Measurements from ENCODE around the gene ZNF697. TPM values are rescaled to one million over a fixed set of nuclear protein-coding genes. Genes with fewer than 3 reads are reported as not detected.

The ZNF697 gene
- total RNA-seq, 4 donors from 2014 or later: 6.4 to 12.7 (median 10.2) TPM

DNA sequence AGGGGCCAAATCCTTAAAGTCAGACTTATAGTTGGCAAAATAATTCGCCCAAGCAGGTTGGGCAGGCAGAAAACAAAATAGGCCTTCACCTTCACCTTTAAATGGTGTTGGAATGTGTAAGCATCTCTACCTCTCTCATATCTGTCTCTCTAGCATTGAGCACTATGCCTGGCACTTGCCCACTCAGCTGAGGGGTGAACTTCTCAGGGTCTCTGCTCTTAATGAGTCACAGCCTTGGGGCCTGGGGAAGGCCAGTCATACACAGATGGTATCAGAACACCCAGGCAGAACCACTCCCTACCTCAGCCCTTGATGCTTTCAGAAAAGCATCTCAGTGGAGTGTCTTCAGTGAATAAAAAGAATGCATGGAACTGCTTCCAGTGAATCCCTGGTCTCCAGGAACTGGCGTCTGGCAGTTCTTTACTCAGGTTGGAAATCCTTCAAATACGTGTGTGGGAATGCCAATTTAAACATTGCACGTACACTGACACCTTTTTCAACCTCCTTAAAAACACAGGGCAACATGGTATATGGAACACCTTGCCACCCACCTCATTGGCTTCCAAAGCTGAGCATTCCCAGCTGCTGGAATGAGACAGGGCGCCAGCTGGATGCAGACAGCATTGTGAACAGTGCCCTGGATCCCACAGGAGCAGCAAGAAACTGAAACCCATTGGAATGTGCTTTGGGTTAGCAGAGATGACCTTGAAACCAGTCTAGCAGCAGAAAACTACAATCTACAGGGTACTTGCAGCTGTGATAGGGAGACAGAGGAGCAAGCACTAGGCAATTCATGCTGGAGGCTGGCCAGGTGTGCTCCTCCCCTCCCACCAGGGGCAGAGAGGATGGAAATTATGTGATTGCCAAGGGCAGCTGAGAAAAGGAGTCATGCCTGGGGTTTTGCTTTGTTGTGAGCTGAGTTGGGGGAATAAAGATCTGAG is 30.0 kb downstream of the ZNF697 start:
- TF ChIP-seq, protein P1, sequence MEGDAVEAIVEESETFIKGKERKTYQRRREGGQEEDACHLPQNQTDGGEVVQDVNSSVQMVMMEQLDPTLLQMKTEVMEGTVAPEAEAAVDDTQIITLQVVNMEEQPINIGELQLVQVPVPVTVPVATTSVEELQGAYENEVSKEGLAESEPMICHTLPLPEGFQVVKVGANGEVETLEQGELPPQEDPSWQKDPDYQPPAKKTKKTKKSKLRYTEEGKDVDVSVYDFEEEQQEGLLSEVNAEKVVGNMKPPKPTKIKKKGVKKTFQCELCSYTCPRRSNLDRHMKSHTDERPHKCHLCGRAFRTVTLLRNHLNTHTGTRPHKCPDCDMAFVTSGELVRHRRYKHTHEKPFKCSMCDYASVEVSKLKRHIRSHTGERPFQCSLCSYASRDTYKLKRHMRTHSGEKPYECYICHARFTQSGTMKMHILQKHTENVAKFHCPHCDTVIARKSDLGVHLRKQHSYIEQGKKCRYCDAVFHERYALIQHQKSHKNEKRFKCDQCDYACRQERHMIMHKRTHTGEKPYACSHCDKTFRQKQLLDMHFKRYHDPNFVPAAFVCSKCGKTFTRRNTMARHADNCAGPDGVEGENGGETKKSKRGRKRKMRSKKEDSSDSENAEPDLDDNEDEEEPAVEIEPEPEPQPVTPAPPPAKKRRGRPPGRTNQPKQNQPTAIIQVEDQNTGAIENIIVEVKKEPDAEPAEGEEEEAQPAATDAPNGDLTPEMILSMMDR (IDR thresholded peaks at IDR 0.05; ENCODE audit: low read depth): no peak

DNA sequence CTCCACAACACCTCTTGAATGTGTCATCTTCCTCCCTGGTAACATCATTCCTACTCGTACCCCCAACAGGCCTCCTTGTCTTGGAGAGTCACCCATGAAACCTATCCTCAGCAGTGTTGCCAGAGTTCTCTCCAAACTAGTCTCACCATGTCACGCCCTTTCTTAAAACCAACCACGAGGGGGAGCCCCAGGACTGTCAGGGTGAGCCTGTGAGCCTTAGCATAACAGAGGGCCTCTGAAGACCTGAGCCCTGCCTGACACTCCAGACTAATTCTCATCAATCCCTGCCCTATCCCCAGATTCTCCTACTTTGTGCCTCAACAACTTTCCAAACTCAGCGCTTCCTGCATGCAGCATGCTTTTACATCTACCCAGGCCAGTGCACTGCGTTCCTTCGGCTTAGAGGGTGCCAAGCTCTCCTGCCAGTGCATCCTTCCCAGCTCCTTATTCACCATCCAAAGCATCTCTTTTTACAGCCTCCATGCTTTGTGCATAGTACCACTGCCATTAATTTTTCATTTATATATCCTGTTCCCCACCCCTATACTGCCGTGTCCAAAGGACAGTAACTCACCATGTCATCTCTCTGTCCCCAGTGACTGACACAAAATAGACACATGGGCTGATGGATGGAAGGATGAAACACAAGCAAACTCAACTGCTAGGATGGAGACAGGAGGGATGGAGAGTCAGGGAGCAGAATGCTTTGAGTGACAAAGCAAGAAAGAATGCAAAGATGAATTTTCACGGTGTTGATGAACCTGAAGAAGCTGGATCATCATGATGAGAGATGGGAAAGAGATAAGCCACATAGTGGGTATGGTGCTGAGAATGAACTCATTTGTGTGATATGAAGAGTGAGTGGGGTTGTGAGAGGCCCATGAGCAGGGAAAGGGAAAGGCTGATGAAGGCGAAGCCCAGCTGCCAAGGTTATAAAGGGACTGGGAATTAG is 34.0 kb downstream of the ZNF697 start:
- TF ChIP-seq, protein P1 (IDR thresholded peaks at IDR 0.05; ENCODE audit: low read depth): no peak

DNA sequence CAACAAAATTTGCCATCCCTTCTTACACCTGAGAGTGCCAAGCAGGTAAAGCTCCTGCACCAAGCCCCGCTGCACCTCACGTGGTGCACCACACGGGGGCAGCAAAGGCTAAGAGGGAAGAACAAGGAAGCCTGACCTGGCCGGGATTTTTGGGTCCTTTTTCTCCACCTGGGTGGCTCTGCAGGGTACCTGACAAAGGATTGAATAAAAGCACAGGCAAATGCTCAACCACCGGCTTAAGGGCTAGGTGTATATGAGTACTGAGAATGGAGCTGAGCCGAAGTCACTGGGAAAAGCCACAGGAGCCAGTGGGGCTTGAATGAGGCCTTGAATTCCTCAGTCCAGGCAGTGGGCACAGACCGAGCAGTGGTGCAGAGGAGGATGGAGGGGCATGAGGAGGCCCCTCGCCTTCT is 36.4 kb downstream of the ZNF697 start:
- TF ChIP-seq, protein P1 (IDR thresholded peaks at IDR 0.05; ENCODE audit: low read depth): no peak

DNA sequence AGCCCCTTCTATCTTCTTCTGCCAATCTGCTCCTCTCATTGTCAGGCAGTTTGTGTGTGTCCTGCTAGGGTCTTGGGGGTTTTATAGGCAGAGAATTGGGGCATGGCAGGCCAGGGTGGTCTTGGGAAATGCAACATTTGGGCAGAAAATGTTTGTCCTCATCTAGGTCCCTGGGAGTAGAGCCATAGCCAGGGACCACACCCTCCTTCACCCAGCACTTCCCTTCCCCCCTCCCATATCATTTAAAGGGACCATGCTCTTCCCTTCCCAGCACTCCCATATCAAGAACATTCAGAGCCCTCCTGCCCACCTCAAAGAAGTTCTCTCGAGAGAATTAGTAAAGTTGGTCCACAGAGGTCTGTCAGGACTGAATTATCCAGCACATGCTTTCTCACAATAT is 41.7 kb downstream of the ZNF697 start:
- TF ChIP-seq, protein P1 (IDR thresholded peaks at IDR 0.05; ENCODE audit: low read depth): no peak

DNA sequence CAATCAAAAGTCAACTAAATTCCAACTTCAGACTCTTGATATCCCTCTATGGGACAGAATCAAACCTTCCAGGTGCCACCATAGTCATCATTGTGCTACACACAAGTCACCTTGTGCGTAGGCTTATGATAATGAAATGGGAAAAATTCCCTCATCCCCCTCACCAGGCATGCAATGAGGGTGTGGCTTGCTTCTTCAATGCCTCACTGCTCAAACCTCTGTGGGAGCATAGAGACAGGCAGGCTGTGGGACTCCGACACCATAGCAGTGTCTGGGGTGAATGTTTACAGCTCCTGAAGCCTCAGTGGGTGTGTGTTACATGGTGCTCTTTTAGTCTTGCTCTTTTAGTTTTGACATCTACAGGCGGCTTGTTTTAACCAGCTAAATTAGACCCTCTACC is 42.4 kb downstream of the ZNF697 start:
- TF ChIP-seq, protein P1 (IDR thresholded peaks at IDR 0.05; ENCODE audit: low read depth): no peak

DNA sequence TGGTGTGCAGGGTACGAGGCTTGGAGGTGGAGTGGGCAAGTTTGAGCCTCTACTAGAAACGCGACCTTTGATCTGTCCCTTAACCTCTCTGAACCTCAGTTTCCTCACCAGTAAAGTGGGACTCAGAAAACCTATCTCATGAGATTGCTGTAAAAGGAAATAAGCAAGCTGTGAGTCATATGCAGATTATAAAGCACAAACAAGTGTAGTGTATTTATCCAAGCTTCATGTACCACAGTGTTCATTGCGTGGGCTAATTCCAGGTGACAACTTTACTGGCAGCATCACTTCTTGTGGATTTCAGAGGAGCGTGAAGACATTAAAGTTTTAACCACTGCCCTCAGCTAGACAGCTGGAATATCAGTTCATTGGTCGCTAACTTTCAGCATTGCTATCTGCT is 44.4 kb downstream of the ZNF697 start:
- TF ChIP-seq, protein P1 (IDR thresholded peaks at IDR 0.05; ENCODE audit: low read depth): no peak

DNA sequence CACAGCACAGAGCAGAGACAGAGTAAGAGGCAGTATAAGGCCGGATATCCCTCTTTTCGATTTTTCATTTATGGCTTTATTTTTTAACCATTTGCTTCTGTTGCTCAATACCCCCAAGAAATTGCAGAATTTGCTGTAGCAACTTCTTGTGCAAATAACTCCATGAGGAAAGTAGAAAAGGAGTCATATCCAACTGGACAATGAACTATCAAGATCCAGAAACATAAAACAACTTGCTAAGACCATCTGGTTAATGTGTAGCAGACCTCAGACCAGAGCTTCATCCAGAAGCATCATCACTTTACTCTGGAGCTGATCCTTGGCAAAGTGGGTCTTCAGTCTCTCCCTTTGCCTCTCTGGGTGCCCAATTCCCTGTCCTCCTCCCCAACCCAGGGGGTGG is 45.9 kb downstream of the ZNF697 start:
- TF ChIP-seq, protein P1 (IDR thresholded peaks at IDR 0.05; ENCODE audit: low read depth): no peak
